Fibroblast of gingiva (primary cell): ENCODE results near the gene KIAA1958.

Experiments used
- DNase-seq: peaks from one replicate; pipeline ENCODE4 v3.0.0-alpha.2; 2011; ENCODE audit warnings: low read depth

KIAA1958 gene

GRCh38 chr9:112531666-112532282, 45.1 kb downstream of the KIAA1958 start:
- no peak for DNase-seq

GRCh38 chr9:112532427-112532826, 45.8 kb downstream of the KIAA1958 start:
- peak; percentile 89 for DNase-seq

- DNase-seq, result no peak
These were observed 47.0 kb downstream of the KIAA1958 start for GRCh38 chr9:112533660-112534059.

- DNase-seq, result peak; percentile 46
These were observed 48.7 kb downstream of the KIAA1958 start for GRCh38 chr9:112535301-112535700.

GRCh38 chr9:112535811-112536210, 49.2 kb downstream of the KIAA1958 start:
- peak; percentile 42 for DNase-seq

- DNase-seq, result no peak
These were observed 50.9 kb downstream of the KIAA1958 start for GRCh38 chr9:112537561-112537960.

- no peak for DNase-seq
These were observed 54.2 kb downstream of the KIAA1958 start for GRCh38 chr9:112540800-112541199.

GRCh38 chr9:112541685-112542084, 55.1 kb downstream of the KIAA1958 start:
- no peak for DNase-seq

GRCh38 chr9:112542593-112543292, 56.1 kb downstream of the KIAA1958 start:
- no peak for DNase-seq

- no peak for DNase-seq
These were observed 57.9 kb downstream of the KIAA1958 start for GRCh38 chr9:112544477-112544876.

- DNase-seq, result no peak
These were observed 58.6 kb downstream of the KIAA1958 start for GRCh38 chr9:112545237-112545636.

GRCh38 chr9:112546149-112547012, 59.8 kb downstream of the KIAA1958 start:
- DNase-seq, result no peak

- DNase-seq, result no peak
These were observed 61.4 kb downstream of the KIAA1958 start for GRCh38 chr9:112548051-112548440.

GRCh38 chr9:112548836-112549595, 62.4 kb downstream of the KIAA1958 start:
- DNase-seq, result no peak

GRCh38 chr9:112550531-112550930, 63.9 kb downstream of the KIAA1958 start:
- DNase-seq, result no peak

GRCh38 chr9:112551641-112552040, 65.0 kb downstream of the KIAA1958 start:
- no peak for DNase-seq

- DNase-seq, result no peak
These were observed 65.8 kb downstream of the KIAA1958 start for GRCh38 chr9:112552229-112553056.

GRCh38 chr9:112553256-112553826, 66.7 kb downstream of the KIAA1958 start:
- no peak for DNase-seq

- no peak for DNase-seq
These were observed 67.9 kb downstream of the KIAA1958 start for GRCh38 chr9:112554516-112554915.

GRCh38 chr9:112555101-112555643, 68.5 kb downstream of the KIAA1958 start:
- no peak for DNase-seq
